ENCODE measurements around the gene CSF2RB.

Gene CSF2RB

DNA sequence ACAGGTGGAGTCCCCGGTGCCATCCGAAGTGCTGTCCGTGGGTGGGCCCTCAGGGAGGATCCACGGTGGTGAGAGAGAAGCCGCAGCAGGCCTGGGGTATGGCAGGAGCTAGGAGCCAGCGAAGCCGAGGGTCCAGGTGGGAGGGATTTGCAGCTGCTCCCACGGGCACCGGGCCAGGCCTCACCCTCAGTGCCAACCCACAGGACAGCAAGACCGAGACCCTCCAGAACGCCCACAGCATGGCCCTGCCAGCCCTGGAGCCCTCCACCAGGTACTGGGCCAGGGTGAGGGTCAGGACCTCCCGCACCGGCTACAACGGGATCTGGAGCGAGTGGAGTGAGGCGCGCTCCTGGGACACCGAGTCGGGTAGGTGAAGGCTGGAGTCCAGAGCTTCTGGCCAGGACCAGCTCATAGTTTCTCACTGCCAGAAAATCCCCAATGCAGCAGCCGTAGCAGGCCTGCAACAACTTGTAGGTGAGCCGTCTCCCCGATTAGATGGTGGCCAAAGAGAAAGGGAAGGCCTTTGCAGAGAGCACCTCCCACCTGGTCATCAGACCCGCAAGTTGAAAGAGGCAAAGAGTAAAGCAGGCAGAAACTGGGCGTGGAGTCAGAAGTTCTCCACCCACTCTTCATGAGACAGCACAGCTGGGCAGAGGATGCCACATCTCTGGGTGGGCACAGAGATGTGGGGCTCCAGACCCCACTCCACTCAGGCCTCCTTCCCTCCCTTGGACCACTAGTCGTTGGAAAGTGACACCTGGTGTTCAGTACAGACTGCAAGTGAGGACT is 20.4 kb downstream of the CSF2RB start:
- no peak overlapping the region for H3K27ac Mint-ChIP-seq
- H3K27me3 Mint-ChIP-seq (ENCODE audit: low read depth): no peaks in the 10 kb centered on the region
- H3K9me3 Mint-ChIP-seq: no peaks in the 10 kb centered on the region
- H3K4me3 Mint-ChIP-seq: no peak overlapping the region
- H3K4me1 Mint-ChIP-seq (ENCODE audit: low read depth): no peaks in the 10 kb centered on the region
- no peaks in the 10 kb centered on the region for H3K36me3 Mint-ChIP-seq (ENCODE audit: low read depth)

DNA sequence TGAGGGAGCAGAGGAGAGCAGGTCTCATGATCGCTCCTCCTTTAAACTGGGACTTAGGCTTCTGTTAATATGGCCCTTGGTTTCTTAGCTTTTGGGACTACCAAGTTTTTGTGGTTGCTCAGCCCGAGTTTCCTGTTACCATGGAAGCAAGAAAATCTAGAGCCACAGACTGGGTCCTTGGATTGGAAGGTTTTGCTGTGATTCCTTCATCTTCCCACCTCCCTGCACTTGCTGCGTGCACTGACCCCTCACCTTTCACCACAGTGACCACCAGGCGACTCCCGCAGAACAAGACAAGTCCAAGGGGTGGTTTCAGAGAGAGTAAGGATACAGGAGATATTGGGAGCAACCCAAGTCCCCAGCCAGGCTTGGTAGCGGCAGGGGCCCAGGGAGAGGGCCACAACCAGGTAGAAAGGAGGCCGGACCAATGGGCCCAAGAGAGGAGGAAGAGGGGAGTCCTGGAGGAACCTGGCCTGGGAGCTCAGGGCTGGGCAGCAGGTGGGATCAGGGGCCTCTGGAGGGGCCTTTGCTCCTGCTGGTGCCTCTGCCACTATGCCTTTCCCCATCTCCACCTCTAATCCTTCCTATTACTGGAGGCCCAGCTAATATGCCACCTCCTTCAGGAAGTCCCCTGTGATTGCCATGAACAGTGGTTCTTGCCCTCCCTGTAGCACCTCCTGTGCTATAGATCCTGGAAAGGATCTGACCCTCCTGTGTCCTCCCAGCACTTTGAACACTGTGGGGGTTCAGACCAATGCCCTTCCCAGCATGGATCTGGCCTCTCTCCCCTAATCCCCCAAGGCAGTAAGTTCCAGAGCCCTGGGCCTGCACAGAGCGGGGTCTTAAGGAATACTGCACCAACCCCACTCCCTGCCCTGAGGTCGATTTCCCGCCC is 21.2 kb downstream of the CSF2RB start:
- Mint-ChIP-seq H3K27ac (no peak overlapping the region), H3K9me3 (no peaks in the 10 kb centered on the region), H3K36me3 (ENCODE audit: low read depth) (no peaks in the 10 kb centered on the region), H3K4me3 (no peak overlapping the region), H3K27me3 (ENCODE audit: low read depth) (no peaks in the 10 kb centered on the region), H3K4me1 (ENCODE audit: low read depth) (no peaks in the 10 kb centered on the region)

DNA sequence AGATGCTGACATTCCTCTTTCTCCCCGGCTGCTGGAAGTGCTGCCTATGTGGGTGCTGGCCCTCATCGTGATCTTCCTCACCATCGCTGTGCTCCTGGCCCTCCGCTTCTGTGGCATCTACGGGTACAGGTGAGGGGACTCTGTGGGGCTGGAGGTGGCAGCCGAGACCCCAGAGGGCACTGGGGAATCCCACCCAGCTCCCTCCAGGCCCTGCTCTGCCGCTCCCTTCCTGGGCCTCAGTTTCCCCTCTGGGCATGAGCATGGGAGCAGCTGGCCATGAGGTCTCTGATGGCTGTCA is 21.8 kb downstream of the CSF2RB start:
- H3K27me3 Mint-ChIP-seq (ENCODE audit: low read depth): no peaks in the 10 kb centered on the region
- no peaks in the 10 kb centered on the region for H3K4me1 Mint-ChIP-seq (ENCODE audit: low read depth)
- H3K27ac Mint-ChIP-seq: no peak overlapping the region
- no peaks in the 10 kb centered on the region for H3K36me3 Mint-ChIP-seq (ENCODE audit: low read depth)
- H3K4me3 Mint-ChIP-seq: no peak overlapping the region
- H3K9me3 Mint-ChIP-seq: no peaks in the 10 kb centered on the region

DNA sequence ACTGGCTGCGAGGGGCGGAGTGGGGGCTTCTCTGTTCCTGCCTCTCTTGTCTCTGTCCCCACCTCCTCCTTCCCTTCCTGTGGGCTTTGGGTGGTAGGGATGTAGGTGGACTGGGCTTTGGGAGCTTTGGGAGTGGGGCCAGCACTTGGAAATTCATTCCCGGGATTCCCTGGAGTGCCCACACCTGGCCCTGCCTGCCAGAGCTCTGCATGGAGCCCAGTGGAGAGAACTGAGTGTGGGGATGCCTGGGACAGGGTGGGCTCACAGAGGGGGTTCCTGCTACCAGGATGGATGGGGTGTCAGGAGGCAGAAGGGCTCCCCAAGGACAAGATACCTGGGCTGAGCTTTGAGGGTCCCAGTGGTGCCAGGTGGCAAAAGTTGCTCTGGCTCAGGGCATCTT is 22.3 kb downstream of the CSF2RB start:
- H3K4me1 Mint-ChIP-seq (ENCODE audit: low read depth): peaks cover 3% of the 10 kb centered on the region
- no peak overlapping the region for H3K27ac Mint-ChIP-seq
- no peaks in the 10 kb centered on the region for H3K27me3 Mint-ChIP-seq (ENCODE audit: low read depth)
- H3K9me3 Mint-ChIP-seq: no peaks in the 10 kb centered on the region
- no peak overlapping the region for H3K4me3 Mint-ChIP-seq
- H3K36me3 Mint-ChIP-seq (ENCODE audit: low read depth): no peaks in the 10 kb centered on the region

DNA sequence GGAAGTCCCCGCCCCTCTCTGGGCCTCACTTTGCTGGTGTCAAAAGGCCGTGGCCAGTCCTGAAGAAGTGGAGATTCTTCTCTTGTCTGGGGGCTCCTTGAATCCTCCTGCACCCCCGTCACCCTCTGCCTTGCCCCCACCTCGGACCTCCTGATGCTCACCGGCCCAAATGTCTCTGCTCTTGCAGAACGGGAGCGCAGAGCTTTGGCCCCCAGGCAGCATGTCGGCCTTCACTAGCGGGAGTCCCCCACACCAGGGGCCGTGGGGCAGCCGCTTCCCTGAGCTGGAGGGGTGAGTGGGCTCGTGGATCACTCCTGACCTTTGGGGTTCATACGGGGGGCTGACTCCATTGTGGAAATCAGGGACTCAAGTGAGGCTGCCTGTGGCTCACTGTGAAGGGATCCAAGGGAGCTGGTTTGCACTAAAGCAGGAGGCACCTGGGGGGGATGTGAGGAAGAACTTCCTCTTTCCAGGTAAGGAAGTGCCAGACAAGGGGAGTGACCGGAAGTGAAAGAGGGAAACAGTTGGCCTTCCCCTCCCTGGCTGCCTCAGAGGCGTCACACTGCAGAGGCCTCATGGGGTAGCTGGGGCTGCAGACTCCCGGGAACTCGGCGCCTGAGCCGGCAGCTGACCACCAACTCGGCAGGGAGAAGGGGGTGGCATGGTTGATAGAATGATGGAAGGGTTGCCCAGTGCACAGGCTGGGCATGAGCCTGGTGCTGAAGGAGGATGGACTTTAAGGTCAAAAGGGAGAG is 23.1 kb downstream of the CSF2RB start:
- H3K27me3 Mint-ChIP-seq (ENCODE audit: low read depth): no peaks in the 10 kb centered on the region
- H3K27ac Mint-ChIP-seq: no peak overlapping the region
- H3K36me3 Mint-ChIP-seq (ENCODE audit: low read depth): no peaks in the 10 kb centered on the region
- peaks cover 8% of the 10 kb centered on the region for H3K4me1 Mint-ChIP-seq (ENCODE audit: low read depth)
- H3K4me3 Mint-ChIP-seq: no peak overlapping the region
- peaks cover under 1% of the 10 kb centered on the region for H3K9me3 Mint-ChIP-seq

DNA sequence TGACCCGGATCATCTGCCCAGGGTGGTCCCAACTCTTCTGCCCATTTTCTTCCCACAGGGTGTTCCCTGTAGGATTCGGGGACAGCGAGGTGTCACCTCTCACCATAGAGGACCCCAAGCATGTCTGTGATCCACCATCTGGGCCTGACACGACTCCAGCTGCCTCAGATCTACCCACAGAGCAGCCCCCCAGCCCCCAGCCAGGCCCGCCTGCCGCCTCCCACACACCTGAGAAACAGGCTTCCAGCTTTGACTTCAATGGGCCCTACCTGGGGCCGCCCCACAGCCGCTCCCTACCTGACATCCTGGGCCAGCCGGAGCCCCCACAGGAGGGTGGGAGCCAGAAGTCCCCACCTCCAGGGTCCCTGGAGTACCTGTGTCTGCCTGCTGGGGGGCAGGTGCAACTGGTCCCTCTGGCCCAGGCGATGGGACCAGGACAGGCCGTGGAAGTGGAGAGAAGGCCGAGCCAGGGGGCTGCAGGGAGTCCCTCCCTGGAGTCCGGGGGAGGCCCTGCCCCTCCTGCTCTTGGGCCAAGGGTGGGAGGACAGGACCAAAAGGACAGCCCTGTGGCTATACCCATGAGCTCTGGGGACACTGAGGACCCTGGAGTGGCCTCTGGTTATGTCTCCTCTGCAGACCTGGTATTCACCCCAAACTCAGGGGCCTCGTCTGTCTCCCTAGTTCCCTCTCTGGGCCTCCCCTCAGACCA is 24.0 kb downstream of the CSF2RB start:
- no peaks in the 10 kb centered on the region for H3K27me3 Mint-ChIP-seq (ENCODE audit: low read depth)
- no peak overlapping the region for H3K4me3 Mint-ChIP-seq
- H3K36me3 Mint-ChIP-seq (ENCODE audit: low read depth): no peaks in the 10 kb centered on the region
- H3K27ac Mint-ChIP-seq: no peak overlapping the region
- peaks cover 9% of the 10 kb centered on the region for H3K4me1 Mint-ChIP-seq (ENCODE audit: low read depth)
- H3K9me3 Mint-ChIP-seq: peaks cover 4% of the 10 kb centered on the region

DNA sequence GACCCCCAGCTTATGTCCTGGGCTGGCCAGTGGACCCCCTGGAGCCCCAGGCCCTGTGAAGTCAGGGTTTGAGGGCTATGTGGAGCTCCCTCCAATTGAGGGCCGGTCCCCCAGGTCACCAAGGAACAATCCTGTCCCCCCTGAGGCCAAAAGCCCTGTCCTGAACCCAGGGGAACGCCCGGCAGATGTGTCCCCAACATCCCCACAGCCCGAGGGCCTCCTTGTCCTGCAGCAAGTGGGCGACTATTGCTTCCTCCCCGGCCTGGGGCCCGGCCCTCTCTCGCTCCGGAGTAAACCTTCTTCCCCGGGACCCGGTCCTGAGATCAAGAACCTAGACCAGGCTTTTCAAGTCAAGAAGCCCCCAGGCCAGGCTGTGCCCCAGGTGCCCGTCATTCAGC is 24.6 kb downstream of the CSF2RB start:
- no peak overlapping the region for H3K27ac Mint-ChIP-seq
- peaks cover 4% of the 10 kb centered on the region for H3K9me3 Mint-ChIP-seq
- H3K27me3 Mint-ChIP-seq (ENCODE audit: low read depth): peaks cover under 1% of the 10 kb centered on the region
- no peaks in the 10 kb centered on the region for H3K36me3 Mint-ChIP-seq (ENCODE audit: low read depth)
- H3K4me3 Mint-ChIP-seq: no peak overlapping the region
- H3K4me1 Mint-ChIP-seq (ENCODE audit: low read depth): peaks cover 9% of the 10 kb centered on the region

DNA sequence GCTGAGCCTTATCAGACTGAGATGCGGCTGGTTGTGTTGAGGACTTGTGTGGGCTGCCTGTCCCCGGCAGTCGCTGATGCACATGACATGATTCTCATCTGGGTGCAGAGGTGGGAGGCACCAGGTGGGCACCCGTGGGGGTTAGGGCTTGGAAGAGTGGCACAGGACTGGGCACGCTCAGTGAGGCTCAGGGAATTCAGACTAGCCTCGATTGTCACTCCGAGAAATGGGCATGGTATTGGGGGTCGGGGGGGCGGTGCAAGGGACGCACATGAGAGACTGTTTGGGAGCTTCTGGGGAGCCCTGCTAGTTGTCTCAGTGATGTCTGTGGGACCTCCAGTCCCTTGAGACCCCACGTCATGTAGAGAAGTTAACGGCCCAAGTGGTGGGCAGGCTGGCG is 25.5 kb downstream of the CSF2RB start:
- Mint-ChIP-seq H3K9me3 (peaks cover 4% of the 10 kb centered on the region), H3K4me3 (no peak overlapping the region), H3K27me3 (ENCODE audit: low read depth) (peaks cover 3% of the 10 kb centered on the region), H3K27ac (no peak overlapping the region), H3K4me1 (ENCODE audit: low read depth) (peaks cover 9% of the 10 kb centered on the region), H3K36me3 (ENCODE audit: low read depth) (no peaks in the 10 kb centered on the region)

DNA sequence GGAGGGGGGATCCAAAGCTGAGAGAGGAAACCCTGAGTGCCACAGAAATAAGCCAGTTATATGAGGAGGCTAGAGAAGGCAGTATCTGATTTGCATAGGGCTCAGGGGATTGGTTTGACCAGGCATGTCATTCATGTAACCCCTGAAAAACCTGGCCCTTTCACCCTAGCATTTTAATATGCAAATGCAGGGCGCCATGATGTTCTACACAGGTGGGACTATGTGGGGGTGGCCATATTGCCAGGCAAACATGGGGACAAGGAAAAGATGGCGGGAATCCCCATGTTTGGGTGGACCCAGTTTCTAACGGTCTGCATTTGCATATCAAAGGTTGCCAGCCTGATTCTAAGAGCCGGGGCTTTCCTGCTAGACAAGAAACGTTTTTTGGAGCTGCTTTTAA is 27.2 kb downstream of the CSF2RB start:
- H3K4me3 Mint-ChIP-seq: no peak overlapping the region
- peaks cover 16% of the 10 kb centered on the region for H3K27me3 Mint-ChIP-seq (ENCODE audit: low read depth)
- peak overlapping the region; percentile 16 for H3K27ac Mint-ChIP-seq
- peaks cover 9% of the 10 kb centered on the region for H3K4me1 Mint-ChIP-seq (ENCODE audit: low read depth)
- peaks cover 4% of the 10 kb centered on the region for H3K9me3 Mint-ChIP-seq
- H3K36me3 Mint-ChIP-seq (ENCODE audit: low read depth): no peaks in the 10 kb centered on the region

DNA sequence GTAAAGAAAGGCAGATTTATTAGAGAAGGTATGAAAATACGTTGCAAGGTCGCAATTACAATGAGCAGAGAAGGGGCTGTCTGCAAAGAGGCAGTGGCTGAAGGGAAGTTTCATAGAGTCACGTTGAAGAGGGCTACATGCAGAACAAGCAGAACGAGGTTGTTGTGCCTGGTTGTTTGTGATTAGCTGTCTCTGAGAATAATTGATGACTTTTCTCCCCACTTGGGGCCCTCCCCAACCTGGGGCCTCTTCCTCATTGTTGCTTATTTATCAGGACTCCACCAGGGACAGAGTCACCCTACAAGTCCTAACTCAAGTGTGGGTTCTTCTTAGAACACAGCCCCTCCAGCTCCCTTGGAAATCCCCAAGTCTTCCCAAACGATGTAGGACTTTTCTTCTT is 29.1 kb downstream of the CSF2RB start:
- H3K9me3 Mint-ChIP-seq: peaks cover 4% of the 10 kb centered on the region
- H3K4me3 Mint-ChIP-seq: no peak overlapping the region
- H3K27me3 Mint-ChIP-seq (ENCODE audit: low read depth): peaks cover 16% of the 10 kb centered on the region
- no peaks in the 10 kb centered on the region for H3K36me3 Mint-ChIP-seq (ENCODE audit: low read depth)
- H3K4me1 Mint-ChIP-seq (ENCODE audit: low read depth): peaks cover 9% of the 10 kb centered on the region
- no peak overlapping the region for H3K27ac Mint-ChIP-seq

DNA sequence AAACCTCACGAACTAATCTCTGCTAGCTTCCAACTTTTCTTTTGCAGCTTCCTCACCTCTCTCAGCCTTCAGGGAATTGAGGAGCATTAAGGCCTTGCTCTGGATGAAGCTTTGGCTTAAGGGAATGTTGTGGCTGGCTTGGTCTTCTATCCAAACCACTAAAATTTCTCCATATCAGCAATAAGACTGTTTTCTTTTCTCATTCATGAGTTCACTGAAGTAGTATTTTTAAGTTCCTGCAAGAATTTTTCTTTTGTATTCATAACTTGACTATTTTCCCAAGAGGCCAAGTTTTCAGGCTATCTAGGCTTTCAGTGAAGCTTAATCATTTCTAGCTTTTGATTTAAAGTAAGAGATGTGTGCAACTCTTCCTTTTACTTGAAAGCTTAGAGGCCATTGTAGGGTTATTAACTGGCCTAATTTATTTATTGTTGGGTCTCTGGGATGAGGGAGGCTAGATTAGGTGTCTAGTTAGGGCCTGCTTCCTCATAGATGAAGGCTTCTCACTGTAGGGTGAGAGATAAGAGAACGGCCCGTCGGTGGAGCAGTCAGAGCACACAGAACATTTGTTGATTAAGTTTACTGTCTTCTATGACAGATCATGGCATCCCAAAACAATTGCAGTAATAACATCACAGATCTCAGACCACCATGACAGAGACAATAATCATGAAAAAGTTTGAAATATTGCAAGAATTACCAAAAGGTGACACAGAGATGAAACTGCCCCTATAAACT is 33.2 kb downstream of the CSF2RB start:
- H3K4me1 Mint-ChIP-seq (ENCODE audit: low read depth): peaks cover 3% of the 10 kb centered on the region
- H3K4me3 Mint-ChIP-seq: no peak overlapping the region
- H3K27me3 Mint-ChIP-seq (ENCODE audit: low read depth): peaks cover 16% of the 10 kb centered on the region
- no peak overlapping the region for H3K27ac Mint-ChIP-seq
- no peaks in the 10 kb centered on the region for H3K36me3 Mint-ChIP-seq (ENCODE audit: low read depth)
- peaks cover 3% of the 10 kb centered on the region for H3K9me3 Mint-ChIP-seq

DNA sequence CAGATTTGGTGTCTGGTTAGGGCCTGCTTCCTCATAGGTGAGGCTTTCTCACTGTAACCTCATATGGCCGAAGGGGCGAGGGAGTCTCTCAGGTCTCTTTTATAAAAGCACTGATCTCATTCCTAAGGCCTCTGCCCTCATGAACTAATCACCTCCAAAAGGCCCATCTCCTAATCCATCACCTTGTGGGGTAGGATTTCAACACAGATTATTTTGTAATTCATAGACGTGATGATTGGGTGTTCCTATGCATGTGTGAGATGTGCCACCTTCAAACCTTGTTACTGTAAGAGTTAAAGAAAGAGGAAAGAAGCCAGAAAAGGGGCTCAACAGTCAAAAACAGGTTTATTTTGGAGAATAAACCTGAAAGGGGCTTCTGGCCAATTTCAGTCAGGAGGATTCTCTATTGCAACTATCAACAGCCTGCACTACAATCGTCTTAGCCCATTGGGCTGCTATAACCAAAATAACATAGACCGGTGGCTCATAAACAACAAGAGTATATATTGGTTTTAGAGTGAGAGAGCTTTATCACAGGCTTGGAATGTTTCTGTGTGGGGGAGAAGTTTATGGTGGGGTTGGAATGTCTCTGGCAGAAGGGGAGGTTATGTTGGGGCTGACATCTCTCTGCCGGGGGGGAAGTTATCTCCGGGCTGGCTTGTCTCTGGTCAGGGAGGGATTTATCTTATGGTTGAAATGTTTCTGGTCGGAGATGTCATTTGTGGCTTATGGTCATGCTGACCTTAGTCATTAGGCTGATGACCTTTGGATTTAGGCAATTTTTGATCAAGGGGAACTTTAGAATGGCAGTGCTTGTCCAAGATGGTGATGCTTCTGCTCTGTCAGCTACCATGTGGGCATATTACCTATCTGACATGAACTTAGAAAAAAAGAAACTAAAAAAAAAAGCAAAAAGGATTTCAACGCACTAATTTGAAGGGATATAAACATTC is 35.1 kb downstream of the CSF2RB start:
- Mint-ChIP-seq H3K27me3 (ENCODE audit: low read depth) (peaks cover 13% of the 10 kb centered on the region), H3K4me3 (no peak overlapping the region), H3K9me3 (no peaks in the 10 kb centered on the region), H3K27ac (no peak overlapping the region), H3K4me1 (ENCODE audit: low read depth) (peaks cover 2% of the 10 kb centered on the region), H3K36me3 (ENCODE audit: low read depth) (no peaks in the 10 kb centered on the region)

All from T-helper 1 cell treated with Interleukin-12 subunit alpha and Interleukin-12 subunit beta and Interleukin-4 antibody, amounts not matched to agents 30 μg/mL and 1 μg/mL, for 36 hours (primary cell).